Measurements from ENCODE around the gene TRMT10C.
"Not testable (repeated sequence)": the region's sequence is repeated elsewhere in the genome, so short reads cannot be mapped to it uniquely, and the experiment has no call there.

The TRMT10C gene

DNA sequence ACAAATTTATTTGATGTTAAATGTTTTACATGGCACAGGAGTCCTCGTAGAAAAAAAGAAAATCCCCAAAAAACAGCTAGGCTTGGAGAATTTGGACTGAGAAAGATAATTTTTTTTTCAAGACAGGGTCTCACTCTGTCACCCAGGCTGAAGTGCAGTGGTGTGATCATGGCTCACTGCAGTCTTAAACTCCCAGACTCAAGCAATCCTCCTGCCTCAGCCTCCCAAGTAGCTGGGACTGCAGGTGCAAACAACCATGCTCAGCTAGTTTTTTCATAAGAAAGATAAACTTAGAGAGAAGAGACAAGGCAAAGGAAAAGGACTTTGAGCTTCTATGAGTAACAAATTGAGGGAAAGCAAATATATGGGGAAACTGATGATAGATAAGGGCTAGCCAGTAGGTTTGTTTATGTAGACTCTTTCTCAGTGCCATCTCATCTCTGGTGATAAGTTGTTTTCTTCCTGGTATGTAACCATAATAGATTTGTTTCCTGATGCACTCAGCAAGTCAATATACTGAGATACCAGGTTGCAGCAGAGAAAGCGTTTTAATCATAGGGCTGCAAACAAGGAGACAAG is 13.1 kb upstream of the TRMT10C start:
- Histone ChIP-seq H3K9ac (ENCODE audit: low read length) (no peak overlapping the region), H4K20me1 (ENCODE audit: insufficient read depth, low read length) (no peaks in the 10 kb centered on the region), H3K36me3 (ENCODE audit: insufficient read depth, low read length) (no peaks in the 10 kb centered on the region), H3K9me3 (ENCODE audit: low read length) (peaks cover 6% of the 10 kb centered on the region; the same call in 1 of the 2 replicates), H3K4me2 (ENCODE audit: low read length) (no peak overlapping the region), H3K27me3 (ENCODE audit: insufficient read depth, low read length) (no peaks in the 10 kb centered on the region), H3K4me3 (ENCODE audit: low read depth, low read length, poor library complexity, severe bottlenecking) (no peak overlapping the region), H3F3A (ENCODE audit: insufficient read depth, low read length) (no peaks in the 10 kb centered on the region), H2AFZ (ENCODE audit: low read length) (no peak overlapping the region), H3K27ac (ENCODE audit: low read depth, low read length, poor library complexity, severe bottlenecking) (no peak overlapping the region), H3K9me2 (ENCODE audit: low read depth, low read length) (no peaks in the 10 kb centered on the region), H3K4me1 (ENCODE audit: insufficient read depth, low read length, severe bottlenecking) (no peaks in the 10 kb centered on the region), H3K79me2 (ENCODE audit: insufficient read depth, low read length) (no peaks in the 10 kb centered on the region)
- TF ChIP-seq EZH2 (IDR thresholded peaks at IDR 0.05; ENCODE audit: borderline replicate concordance, low read length), result no peak
- TF ChIP-seq CTCF (IDR thresholded peaks at IDR 0.05; ENCODE audit: low read length), result no peak

DNA sequence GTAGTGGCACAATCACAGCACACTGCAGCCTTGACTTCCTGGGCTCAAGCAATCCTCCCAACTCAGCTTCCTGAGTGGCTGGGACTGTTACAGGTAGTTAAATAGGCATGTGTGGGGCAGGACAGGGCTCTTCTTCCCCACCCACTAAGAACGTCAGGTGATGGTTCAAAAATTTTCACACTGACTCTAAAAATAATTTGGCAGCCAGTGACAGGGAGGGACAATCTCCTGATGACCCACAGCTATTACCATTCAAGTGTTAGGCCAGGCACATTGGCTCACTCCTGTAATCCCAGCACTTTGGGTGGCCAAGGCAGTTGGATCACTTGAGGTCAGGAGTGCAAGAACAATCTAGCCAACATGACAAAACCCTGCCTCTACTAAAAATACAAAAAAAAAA is 12.2 kb upstream of the TRMT10C start:
- Histone ChIP-seq H3K4me1 (ENCODE audit: insufficient read depth, low read length, severe bottlenecking) (no peaks in the 10 kb centered on the region), H3K79me2 (ENCODE audit: insufficient read depth, low read length) (no peaks in the 10 kb centered on the region), H4K20me1 (ENCODE audit: insufficient read depth, low read length) (no peaks in the 10 kb centered on the region), H3K4me2 (ENCODE audit: low read length) (no peak overlapping the region), H3K27ac (ENCODE audit: low read depth, low read length, poor library complexity, severe bottlenecking) (no peak overlapping the region), H3K9me2 (ENCODE audit: low read depth, low read length) (no peaks in the 10 kb centered on the region), H3K9me3 (ENCODE audit: low read length) (peaks cover 6% of the 10 kb centered on the region; the same call in 1 of the 2 replicates), H3K4me3 (ENCODE audit: low read depth, low read length, poor library complexity, severe bottlenecking) (no peak overlapping the region), H2AFZ (ENCODE audit: low read length) (no peak overlapping the region), H3K9ac (ENCODE audit: low read length) (no peak overlapping the region), H3K27me3 (ENCODE audit: insufficient read depth, low read length) (no peaks in the 10 kb centered on the region), H3K36me3 (ENCODE audit: insufficient read depth, low read length) (no peaks in the 10 kb centered on the region), H3F3A (ENCODE audit: insufficient read depth, low read length) (no peaks in the 10 kb centered on the region)
- TF ChIP-seq EZH2 (IDR thresholded peaks at IDR 0.05; ENCODE audit: borderline replicate concordance, low read length) (no peak), CTCF (IDR thresholded peaks at IDR 0.05; ENCODE audit: low read length) (no peak)

GRCh38 chr3:101551359-101552081 is 10.1 kb upstream of the TRMT10C start:
- H3K79me2 ChIP-seq (ENCODE audit: insufficient read depth, low read length); H3K27ac ChIP-seq (ENCODE audit: low read depth, low read length, poor library complexity, severe bottlenecking); H3K36me3 ChIP-seq (ENCODE audit: insufficient read depth, low read length); H3K27me3 ChIP-seq (ENCODE audit: insufficient read depth, low read length); H3K4me1 ChIP-seq (ENCODE audit: insufficient read depth, low read length, severe bottlenecking); H3F3A ChIP-seq (ENCODE audit: insufficient read depth, low read length); H3K4me3 ChIP-seq (ENCODE audit: low read depth, low read length, poor library complexity, severe bottlenecking); H3K9me3 ChIP-seq (ENCODE audit: low read length); H2AFZ ChIP-seq (ENCODE audit: low read length); H4K20me1 ChIP-seq (ENCODE audit: insufficient read depth, low read length); H3K4me2 ChIP-seq (ENCODE audit: low read length); H3K9ac ChIP-seq (ENCODE audit: low read length); H3K9me2 ChIP-seq (ENCODE audit: low read depth, low read length): not testable (repeated sequence)

DNA sequence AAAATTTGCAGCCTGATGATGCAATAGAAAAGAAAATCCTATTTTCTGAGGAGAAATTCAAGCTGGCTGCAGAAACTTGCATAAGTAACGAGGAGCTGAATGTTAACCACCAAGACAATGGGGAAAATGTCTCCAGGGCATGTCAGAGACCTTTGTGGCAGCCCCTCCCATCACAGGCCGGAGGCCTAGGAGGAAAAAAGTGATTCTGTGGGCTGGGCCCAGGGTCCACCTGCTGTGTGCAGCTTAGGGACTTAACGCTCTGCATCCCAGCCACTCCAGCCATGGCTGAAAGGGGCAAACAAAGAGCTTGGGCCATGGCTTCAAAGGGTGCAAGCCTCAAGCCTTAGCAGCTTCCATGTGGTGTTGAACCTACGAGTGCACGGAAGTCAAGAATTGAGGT is 8.3 kb upstream of the TRMT10C start:
- H3F3A ChIP-seq (ENCODE audit: insufficient read depth, low read length); H3K79me2 ChIP-seq (ENCODE audit: insufficient read depth, low read length); H3K9me2 ChIP-seq (ENCODE audit: low read depth, low read length); H3K27me3 ChIP-seq (ENCODE audit: insufficient read depth, low read length); H3K9me3 ChIP-seq (ENCODE audit: low read length); H3K4me1 ChIP-seq (ENCODE audit: insufficient read depth, low read length, severe bottlenecking); H3K27ac ChIP-seq (ENCODE audit: low read depth, low read length, poor library complexity, severe bottlenecking); H3K4me3 ChIP-seq (ENCODE audit: low read depth, low read length, poor library complexity, severe bottlenecking); H2AFZ ChIP-seq (ENCODE audit: low read length); H3K36me3 ChIP-seq (ENCODE audit: insufficient read depth, low read length); H4K20me1 ChIP-seq (ENCODE audit: insufficient read depth, low read length); H3K9ac ChIP-seq (ENCODE audit: low read length); H3K4me2 ChIP-seq (ENCODE audit: low read length): not testable (repeated sequence)
